GM21737 (cell line): Measurements from ENCODE around the gene BZW2.
"Not testable (repeated sequence)": the region's sequence is repeated elsewhere in the genome, so short reads cannot be mapped to it uniquely, and the experiment has no call there.

Experiments
- ATAC-seq: cut with Tn5 transposase; IDR thresholded peaks from one replicate; pipeline ENCODE4 v1.9.1; 2021; ENCODE audit warnings: mild to moderate bottlenecking, moderate library complexity; ENCODE audit not compliant: unreplicated experiment

BZW2 gene

DNA sequence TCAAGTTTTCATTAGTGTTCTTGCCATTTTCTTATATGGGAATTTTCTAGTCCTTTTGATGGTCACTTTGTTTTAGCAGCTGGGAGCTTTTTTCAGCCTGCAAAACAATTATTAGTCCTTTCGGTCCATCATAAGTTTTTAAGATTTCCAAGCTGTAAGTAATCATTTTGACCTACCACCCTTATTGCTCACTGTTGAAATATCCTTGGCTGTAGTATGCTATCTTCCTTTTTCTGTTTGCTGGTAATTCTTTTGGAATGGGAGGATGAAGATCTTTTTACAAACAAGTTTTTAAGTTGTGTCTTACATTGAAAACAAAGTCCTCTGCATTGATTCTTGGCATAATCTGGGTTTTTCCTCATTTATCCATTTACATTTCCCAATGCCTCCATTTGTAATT, 24.0 kb downstream of the BZW2 start:
- no peak for ATAC-seq

DNA sequence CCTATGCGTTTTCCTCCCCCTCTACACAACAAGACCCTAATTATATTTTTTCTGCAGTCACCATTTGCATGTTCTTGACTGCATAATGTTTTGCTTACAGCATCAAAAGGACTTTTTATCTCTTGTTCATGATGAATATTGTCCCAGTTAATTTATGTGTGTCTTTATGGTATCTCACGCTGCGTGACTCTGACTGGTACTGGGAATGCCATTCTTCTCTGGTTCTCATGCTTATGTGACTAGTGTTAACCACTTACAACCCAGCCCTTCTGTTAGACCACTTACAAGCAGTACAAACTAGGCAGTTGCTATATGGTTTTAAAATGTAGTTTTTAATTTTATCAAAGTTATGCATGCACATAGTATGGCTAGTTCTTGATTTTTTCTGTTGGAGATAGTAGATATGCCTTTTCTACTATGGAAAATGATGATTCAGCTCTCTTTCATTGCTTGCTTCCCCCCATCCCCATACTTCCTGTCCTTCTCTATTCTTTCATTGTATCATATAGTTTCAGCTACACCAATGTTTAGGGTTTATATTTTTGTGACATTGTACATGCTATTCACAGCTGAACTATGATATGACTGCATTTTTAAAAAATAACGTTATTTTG, 24.9 kb downstream of the BZW2 start:
- no peak for ATAC-seq

DNA sequence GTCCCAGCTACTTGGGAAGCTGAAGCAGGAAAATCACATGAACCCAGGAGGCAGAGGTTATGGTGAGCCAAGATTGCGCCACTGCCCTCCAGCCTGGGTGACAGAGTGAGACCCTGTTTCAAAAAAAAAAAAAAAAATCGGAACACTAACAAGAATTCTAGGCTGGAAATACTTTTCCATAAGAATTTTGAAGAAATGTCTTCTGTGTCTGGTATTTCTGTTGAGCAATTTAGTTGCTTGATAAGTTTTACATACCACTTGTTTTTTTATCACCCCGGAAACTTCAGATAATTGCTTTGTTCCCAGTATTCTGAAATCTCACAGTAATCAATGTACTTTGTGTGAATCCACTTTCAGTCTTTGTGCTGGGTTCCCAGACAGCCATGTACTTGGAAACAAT, 25.8 kb downstream of the BZW2 start:
- no peak for ATAC-seq

DNA sequence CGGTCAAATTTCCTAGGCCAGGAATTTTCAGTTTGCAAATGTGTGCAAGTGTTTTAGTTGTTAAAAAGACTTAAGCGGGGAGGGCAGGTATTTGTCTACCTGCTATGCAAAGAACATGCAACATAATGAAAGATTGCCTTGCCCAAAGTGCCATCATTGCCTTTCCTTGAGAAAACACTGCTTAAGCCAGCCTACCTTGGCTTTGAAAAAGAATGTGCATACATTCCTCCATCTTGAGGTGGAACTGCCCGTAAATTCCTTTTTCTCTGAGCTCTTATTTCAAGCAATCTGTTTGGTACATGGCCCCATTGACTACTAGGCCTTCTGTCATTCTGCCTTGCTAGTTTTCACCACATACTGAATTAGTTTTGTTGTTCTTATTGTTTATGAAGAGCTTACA, 29.3 kb downstream of the BZW2 start:
- no peak for ATAC-seq

DNA sequence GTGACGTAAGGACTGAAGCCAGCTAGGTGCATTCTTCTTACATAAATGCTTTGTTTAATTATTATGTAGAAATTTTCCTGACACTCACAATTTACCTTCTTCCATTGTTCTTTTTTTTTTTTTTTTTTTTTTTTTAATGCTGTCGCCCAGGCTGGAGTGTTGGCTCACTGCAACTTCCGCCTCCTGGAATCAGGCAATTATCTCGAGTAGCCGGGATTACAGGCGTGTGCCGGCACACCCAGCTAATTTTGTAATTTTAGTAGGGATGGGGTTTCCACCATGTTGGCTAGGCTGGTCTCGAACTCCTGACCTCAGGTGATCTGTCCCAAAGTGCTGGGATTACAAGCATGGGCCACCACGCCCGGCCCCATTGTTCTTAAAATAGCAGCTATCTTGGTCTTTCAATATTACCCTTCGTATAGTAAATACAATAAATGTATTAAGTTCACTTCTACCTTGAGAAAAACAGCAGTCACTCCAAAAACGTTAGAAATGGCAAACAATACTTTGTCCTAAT, 32.1 kb downstream of the BZW2 start:
- no peak for ATAC-seq

DNA sequence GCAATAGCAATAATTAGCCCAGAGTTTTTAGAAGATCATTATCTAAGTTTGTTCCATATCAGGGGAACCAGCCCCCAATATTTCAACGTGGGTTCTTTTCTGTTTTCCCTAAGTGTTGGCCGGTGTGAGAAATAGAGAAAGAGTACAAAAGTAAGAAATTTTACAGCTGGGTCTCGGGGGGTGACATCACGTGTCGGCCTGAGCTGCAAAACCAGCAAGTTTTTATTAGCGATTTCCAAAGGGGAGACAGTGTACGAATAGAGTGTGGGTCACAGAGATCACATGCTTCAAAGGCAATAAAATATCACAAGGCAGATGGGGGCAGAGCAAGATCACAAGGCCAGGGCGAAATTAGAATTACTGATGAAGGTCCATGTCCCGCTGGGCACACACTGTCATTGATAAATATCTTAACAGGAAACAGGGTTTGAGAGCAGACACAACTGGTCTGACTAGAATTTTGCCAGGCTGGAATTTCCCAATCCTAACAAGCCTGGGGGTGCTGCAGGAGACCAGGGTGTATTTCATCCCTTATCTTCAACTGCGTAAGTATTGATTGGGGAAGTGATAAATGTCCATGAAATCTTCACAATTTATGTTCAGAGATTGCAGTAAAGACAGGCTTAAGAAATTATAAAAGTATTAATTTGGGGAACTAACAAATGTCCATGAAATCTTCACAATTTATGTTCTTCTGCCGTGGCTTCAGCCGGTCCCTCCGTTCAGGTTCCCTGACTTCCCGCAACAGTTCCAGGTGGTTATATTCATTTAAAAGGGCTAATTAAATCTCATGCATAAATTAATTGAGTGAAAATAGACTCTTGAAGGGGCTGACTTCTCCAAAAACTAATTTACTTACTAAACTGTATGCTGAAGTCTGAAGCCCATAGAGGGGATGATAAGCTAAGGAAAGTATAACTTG, 32.9 kb downstream of the BZW2 start:
- ATAC-seq, result not testable (repeated sequence)

DNA sequence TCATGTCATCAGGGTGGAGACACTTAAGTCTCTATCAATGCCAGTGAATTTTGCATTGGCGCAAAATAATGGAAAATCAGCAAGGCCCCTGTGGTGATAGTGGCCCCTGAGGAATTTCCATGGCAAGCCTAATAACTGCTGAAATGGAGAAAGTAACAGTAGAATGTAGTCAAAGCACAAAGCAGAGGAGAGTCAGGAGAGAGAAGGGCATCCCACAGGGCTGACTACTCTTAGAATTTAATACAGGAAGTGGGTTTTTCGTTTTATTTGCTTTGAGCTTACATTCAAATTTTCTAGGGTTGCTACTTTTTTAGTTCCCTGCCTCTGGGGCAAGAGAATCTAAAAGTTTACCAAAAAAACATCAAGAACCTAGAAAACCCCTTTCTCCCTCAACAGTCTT, 39.0 kb downstream of the BZW2 start:
- ATAC-seq, result no peak

DNA sequence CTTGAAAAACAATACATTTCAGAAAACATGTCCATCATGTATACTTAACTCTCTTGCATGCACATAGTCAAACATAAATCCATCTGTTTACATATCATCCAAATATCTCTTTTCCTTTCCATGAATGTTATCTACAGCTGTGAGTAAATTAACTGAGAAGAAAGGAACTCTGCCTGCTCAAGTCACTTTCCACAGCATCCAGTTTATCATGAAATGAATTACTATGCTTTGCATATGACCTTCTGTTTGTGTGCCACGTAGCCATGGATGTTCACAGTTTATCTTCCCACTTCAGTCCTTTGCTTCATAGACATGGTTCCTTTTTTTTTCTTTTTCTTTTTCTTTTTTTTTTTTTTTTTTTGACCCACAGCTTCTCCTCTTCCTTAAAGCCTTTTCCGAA, 39.6 kb downstream of the BZW2 start:
- ATAC-seq, result no peak

DNA sequence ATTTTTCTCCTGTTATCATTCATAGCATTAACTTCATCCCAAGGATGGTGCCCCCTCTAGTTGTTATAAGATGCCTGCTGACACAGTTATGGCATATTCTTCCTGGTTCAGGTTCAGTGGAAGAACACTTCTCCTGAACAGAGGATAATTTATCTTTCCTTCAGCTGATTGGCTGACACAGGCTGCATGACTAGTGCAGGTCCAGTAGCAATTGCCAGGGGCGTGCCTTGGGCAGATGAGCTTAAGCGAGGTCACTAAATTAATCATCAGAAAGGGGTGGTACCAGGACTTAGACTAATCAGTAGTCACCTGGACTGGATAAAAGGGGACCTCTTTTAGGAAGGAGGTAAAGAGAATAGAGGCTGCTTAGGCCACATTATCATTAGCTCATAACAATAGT, 42.3 kb downstream of the BZW2 start:
- ATAC-seq, result no peak

DNA sequence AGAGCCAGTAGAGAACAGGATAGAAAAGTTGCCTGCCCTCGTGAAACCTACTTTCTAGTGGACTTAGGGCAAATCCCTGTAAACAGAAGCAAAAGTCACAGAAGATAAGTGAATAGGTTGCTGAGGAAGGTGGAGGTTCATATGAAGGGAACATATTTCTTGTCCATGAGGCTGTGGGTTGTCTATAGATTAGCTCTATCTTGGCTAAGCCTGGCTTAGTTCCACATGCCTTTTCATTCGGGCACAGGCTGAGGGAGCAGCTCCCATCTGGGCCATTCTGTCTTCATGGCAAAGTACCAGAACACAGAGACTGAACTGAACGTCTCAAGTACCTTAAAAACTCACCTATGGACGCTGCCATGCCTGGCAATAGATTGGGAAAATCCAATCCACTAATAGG, 45.3 kb downstream of the BZW2 start:
- ATAC-seq, result no peak

DNA sequence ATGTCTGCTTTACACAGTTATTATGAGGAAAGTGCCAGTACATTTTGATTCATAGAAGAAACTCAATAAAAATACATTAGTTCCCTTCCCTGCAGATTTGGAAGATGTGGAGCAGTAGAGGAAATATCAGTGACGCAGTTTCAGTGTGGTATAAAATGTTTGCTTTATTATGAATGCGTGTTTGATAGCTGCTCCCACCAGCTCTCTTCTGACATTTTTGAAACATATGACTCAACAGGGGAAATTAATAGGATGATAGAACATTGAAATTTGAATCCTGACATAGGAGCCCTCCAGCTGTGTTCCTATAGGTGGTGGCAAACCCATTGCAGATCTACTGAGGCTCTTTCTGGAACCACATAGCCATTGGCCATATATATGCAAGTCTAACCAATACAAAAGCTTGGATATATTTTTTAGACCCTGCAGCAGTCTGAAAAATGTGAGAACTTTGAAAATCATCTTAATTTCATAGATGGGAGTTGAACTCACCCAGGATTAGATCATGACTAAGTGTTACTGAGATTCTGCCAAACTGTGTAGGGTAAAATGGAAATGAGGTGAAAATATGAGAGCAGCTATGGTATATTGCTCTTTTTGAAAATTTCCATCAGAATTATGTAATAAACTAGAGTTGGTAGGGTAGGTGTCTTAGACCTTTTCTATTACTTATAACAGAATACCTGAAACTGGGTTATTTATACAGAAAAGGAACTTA, 47.8 kb downstream of the BZW2 start:
- no peak for ATAC-seq

DNA sequence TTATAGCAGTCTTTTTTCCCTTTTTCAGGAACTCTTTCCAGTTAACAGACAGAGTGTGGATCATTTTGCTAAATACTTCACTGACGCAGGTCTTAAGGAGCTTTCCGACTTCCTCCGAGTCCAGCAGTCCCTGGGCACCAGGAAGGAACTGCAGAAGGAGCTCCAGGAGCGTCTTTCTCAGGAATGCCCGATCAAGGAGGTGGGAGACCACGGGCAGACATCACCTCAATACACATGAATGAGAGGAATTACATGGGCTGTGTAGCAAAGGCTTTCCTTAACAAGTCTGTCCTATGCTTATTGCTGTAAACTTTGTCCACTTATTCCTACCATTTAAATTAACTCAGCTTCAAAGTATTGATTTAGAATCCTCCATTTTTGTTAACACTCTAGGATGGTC, 48.8 kb downstream of the BZW2 start:
- no peak for ATAC-seq

DNA sequence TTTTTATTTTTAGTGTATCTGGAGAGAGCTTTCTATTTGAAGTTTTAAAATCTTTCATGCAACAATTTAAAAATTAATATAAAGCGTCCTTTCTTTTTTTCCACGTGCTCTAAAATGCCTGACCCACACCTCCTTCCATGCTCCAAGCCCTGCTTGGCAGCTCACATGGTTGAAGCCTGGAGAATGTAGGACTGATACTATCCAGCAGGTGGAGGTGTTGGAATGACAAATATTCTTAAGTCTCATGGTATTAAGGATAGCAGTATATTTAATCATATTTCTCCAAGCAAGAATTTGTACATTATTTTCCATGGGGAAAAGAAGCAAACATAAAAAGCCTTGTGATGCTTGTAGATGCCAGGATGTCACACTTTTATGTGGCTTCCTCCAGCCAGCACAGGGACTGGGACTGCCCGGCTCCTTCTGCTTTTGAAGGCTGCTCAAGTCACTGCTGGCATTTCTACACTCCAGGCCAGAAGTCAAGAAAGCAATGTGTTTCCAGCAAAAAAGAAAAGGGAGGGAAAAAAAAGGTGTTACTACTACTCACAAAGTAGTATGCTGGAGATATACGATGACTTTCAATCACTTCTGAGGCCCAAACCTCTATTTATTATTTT, 49.7 kb downstream of the BZW2 start:
- no peak for ATAC-seq

DNA sequence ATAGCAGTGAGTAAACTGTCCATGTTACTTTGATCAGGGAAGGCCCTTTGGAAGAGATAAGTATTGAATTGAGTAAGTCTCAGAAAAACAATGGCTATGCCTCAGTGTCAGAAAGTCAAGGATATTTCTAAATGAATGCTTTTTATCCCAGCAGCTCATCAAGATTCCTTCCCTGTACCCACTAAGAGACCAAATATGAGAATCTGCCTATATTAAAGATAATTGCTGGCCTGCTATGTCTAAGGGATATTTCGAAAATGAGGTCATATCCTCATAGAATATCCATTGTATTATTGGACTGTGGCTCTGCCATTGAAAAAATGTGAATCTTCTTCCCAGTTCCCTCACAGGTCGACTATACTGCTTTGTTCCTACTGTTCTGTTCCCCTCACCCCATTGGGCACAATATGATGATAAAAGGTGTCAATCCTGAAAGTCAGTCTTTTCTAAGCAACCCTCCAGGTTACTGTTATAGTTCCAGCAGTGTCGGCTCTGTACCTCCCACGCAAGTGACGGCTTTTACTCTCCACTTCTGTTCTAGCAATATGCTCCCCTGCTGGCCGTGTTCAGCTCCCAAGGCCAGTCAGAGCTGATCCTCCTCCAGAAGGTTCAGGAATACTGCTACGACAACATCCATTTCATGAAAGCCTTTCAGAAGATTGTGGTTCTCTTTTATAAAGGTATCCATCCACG, 51.7 kb downstream of the BZW2 start:
- ATAC-seq, result no peak

DNA sequence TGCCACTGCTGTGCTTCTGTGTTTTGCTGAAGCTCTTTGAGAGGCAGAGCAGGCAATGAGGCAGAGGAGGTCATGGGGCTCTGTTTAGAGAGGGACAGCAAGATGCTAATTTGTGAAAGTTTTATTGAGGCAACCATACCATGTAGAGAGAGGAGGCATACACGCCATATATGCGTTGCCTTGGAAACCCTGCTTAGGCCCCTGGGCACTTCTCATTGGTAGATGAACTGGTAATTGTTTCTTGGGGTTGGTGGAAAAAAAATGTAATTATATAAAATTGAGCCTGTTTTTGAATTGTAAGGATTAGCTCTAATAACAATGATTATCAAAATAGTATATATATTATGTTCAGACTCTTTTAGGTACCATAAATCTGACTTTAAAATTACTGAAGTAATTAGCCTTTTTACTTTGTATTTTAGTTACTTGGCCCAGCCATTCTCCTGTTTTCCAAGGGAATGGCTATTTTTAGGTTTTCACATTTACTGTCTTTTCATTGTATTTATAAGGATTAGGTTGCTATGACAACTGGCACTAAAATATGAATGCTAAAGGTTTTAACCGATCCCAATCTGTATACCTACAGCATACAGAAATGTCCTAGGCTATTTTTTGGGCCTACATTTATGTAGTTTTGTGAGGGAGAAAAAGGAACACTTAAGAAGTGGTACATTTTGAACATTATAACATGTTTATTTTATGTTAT, 52.4 kb downstream of the BZW2 start:
- ATAC-seq, result no peak

DNA sequence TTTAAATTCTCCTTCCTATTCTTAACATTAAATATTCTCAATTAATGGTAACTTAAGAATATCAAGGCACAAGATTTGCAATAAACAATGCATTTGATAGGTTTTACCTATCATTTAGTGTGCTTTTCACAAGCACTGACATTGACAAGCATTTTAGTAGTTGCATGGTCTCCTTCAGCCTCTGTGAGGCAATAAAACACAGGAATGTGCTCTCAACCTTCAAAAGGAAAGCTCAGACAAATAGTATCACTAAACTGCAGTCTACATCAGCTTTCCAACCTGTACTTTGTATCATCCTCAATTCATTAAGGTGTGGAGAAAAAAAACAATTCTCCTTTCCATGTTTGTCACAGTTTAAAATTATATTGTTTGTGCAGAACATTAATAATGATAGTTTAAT, 56.5 kb downstream of the BZW2 start:
- no peak for ATAC-seq

DNA sequence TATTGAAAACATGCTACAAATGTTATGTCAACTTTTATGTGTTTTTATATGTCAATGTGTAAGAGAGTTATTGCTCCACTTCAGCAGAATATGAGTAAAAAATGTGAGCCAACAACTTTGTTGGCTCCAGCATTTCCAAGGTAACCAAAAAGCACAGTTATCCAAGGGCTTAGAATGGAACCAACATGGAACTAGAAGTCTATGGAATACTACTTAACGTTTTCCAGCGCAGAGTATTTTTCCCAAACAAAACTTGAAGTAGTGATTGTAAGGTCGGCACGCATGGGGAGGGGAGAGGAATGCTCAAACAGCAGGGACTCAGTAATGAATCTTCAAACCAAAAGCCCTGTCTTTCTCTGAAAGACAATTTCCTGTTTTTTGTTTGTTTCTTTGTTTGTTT, 62.5 kb downstream of the BZW2 start:
- no peak for ATAC-seq

DNA sequence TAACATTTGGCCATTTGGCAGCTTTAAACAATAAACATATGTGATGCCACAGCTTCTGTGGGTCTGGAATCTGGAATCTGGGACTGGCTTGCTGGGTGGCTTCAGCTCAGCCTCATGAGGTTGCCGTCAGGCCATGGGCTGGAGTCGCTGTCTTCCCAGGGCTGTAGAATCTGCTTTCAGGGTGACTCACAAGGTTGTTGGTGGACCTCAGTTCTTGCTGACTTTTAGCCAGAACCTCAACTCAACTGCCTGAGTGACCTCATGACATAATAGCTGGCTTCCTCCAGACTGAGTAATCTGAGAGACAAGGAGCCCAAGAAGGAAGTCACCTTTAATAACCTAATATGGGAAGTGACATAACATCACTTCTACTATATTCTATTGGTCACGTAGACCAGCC, 63.0 kb downstream of the BZW2 start:
- no peak for ATAC-seq

DNA sequence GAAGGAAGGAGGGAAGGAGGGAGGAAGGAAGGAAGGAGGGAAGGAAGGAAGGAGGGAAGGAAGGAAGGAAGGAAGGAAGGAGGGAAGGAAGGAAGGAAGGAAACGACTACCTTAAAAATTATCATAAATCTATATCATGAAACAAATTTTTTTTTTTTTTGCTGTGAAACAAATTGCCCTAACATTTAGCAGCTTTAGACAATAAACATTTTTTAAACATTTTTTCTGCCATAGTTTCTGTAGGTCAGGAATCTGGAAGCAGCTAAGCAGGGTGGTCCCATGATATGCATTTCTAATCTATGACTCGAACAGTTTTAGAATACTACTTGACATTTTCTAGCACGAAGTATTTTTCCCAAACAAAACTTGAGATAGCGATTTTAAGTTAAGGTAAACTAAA, 64.7 kb downstream of the BZW2 start:
- no peak for ATAC-seq

DNA sequence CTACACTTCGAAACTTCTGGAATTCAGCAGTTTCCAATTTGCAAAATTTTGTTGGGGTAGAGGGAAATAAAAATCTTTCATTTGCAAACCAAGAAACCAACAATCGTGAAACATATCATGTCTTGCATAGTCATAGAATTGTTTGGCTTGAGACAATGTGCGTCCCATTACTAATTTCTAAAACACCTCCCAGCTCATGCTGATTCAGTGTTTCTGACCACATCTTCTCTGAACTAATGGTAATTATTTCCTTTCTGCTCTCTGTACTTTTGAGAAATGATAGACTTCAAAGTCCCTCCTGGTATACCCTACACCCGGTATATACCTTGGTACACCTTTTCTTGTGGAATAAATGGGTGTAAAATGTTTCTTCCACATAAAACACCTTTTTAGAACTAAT, 65.7 kb downstream of the BZW2 start:
- ATAC-seq, result no peak
